GM12878 (cell line): ENCODE results near the gene LMO7. TPM values are rescaled to one million over a fixed set of nuclear protein-coding genes. Genes with fewer than 3 reads are reported as not detected.

Experiments
- ATAC-seq: fragments of 200-7000 bp; cut with Tn5 transposase; 3 replicates; pipeline ENCODE4 v1.9.1; 2020; ENCODE audit warnings: mild to moderate bottlenecking, moderate library complexity
- BruUV-seq: library from RNA; stranded (reverse); fragments of 400-500 nt; replicated peaks from 2 replicates; lab custom pipeline; 2021; lab: Mats Ljungman, UMichigan
- CTCF ChIA-PET: fragments of 300-600 bp; sonication (Branson Sonifier 250); formaldehyde crosslinking; extraction: SDS; loops from one replicate; lab custom pipeline; 2021; ENCODE audit warnings: inconsistent platforms; lab: Yijun Ruan, JAX
- POLR2A ChIA-PET: fragments of 350-600 bp; formaldehyde crosslinking; extraction: SDS; loops from one replicate; lab custom pipeline; 2021; ENCODE audit warnings: inconsistent platforms; lab: Charles Lee
- RAD21 ChIA-PET: fragments of 300-600 bp; sonication (Branson Sonifier 250); formaldehyde crosslinking; loops from one replicate; lab custom pipeline; 2023; ENCODE audit warnings: antibody characterized with exemption; ENCODE audit not compliant: unreplicated experiment; lab: Charles Lee
- SMC1A ChIA-PET: fragments of 300-600 bp; sonication (Branson Sonifier 250); formaldehyde crosslinking; loops from one replicate; lab custom pipeline; 2023; ENCODE audit not compliant: unreplicated experiment, uncharacterized antibody; lab: Charles Lee
- DNase-seq: peaks from one replicate; pipeline ENCODE4 v3.0.0-alpha.2; 2011; ENCODE audit warnings: low read depth, low spot score
- FAIRE-seq: peaks from 3 replicates; lab custom pipeline; 2011; peaks lifted over from hg19 to GRCh38; lab: Jason Lieb, UNC
- H2AFZ ChIP-seq: 2 replicates; pipeline ENCODE4 v1.6.0; 2011; ENCODE audit warnings: low read depth, low read length, control low read depth; ENCODE audit not compliant: control insufficient read depth
- H3K27ac ChIP-seq: 2 replicates; pipeline ENCODE4 v1.5.1; 2011; ENCODE audit warnings: control low read depth; ENCODE audit not compliant: control insufficient read depth, insufficient read depth
- H3K27me3 ChIP-seq, 2 experiments: replicated peaks in 1 of 2; 2 replicates each; pipeline versions ENCODE4 v1.6.0 to v1.6.1; 2011; ENCODE audit warnings: low read length in 1 of 2; ENCODE audit not compliant: control insufficient read depth in 2 of 2, insufficient read depth in 2 of 2
- H3K36me3 ChIP-seq, 2 experiments: 2 replicates each; pipeline ENCODE4 v1.5.1; 2011; ENCODE audit warnings: low read length in 1 of 2; ENCODE audit not compliant: control insufficient read depth in 2 of 2, insufficient read depth in 2 of 2
- H3K4me1 ChIP-seq: 2 replicates; pipeline ENCODE4 v1.6.1; 2011; ENCODE audit warnings: mild to moderate bottlenecking, low read length, moderate library complexity, mixed read lengths; ENCODE audit not compliant: control insufficient read depth, insufficient read depth
- H3K4me2 ChIP-seq: 2 replicates; pipeline ENCODE4 v1.6.0; 2011; ENCODE audit warnings: control low read depth; ENCODE audit not compliant: control insufficient read depth, insufficient read depth
- H3K4me3 ChIP-seq: fragments of 200-600 bp; sonication (generic); 2 replicates; pipeline ENCODE4 v1.5.1; 2016
- H3K79me2 ChIP-seq: 2 replicates; pipeline ENCODE4 v1.6.0; 2011; ENCODE audit warnings: low read length; ENCODE audit not compliant: control insufficient read depth, insufficient read depth
- H3K9ac ChIP-seq: 2 replicates; pipeline ENCODE4 v1.8.0; 2011; ENCODE audit warnings: low read length, control low read depth, mixed read lengths; ENCODE audit not compliant: control insufficient read depth, insufficient read depth
- H3K9me3 ChIP-seq: replicated peaks from 3 replicates; pipeline ENCODE4 v1.5.1; 2011; ENCODE audit warnings: mild to moderate bottlenecking, low read length; ENCODE audit not compliant: control insufficient read depth, insufficient read depth
- H4K20me1 ChIP-seq: 2 replicates; pipeline ENCODE4 v1.6.0; 2011; ENCODE audit not compliant: control insufficient read depth, insufficient read depth
- ATF2 ChIP-seq: IDR thresholded peaks from 2 replicates; pipeline ENCODE4 v1.6.1; 2012; ENCODE audit warnings: low read length, inconsistent platforms
- DPF2 ChIP-seq: fragments of 450-650 bp; IDR thresholded peaks from 2 replicates; pipeline ENCODE4 v1.6.1; 2017; ENCODE audit warnings: mild to moderate bottlenecking
- ESRRA ChIP-seq: IDR thresholded peaks from 2 replicates; pipeline ENCODE4 v1.6.1; 2012; ENCODE audit warnings: mild to moderate bottlenecking, low read length, improper control_type of control experiment
- ETV6 ChIP-seq, 2 experiments: fragments of 450-650 bp in 1 of 2; IDR thresholded peaks in 1 of 2; conservative IDR thresholded peaks in 1 of 2; 2 replicates each; pipeline ENCODE4 v1.6.1; 2014; ENCODE audit warnings: antibody characterized with exemption in 1 of 2, borderline replicate concordance in 1 of 2, low read depth in 1 of 2, mild to moderate bottlenecking in 1 of 2, moderate library complexity in 1 of 2
- NR2C1 ChIP-seq: fragments of 450-650 bp; IDR thresholded peaks from 2 replicates; pipeline ENCODE4 v1.6.1; 2017; ENCODE audit warnings: antibody characterized with exemption, mild to moderate bottlenecking, moderate library complexity
- PAX5 ChIP-seq: IDR thresholded peaks from 2 replicates; pipeline ENCODE4 v1.6.1; 2011; ENCODE audit warnings: low read depth, low read length, borderline replicate concordance
- PML ChIP-seq: IDR thresholded peaks from 2 replicates; pipeline ENCODE4 v1.6.1; 2012; ENCODE audit warnings: low read length, inconsistent platforms
- POLR2AphosphoS2 ChIP-seq: IDR thresholded peaks from 2 replicates; pipeline ENCODE4 v1.6.1; 2011; ENCODE audit warnings: low read depth, mild to moderate bottlenecking, low read length, improper control_type of control experiment, moderate library complexity
- STAT1 ChIP-seq: fragments of 450-650 bp; conservative IDR thresholded peaks from 2 replicates; pipeline ENCODE4 v1.6.1; 2014; ENCODE audit warnings: antibody characterized with exemption, mild to moderate bottlenecking
- WGBS: methylation state at CpG from one replicate; pipeline ENCODE4 v1.1.6; 2016; ENCODE audit warnings: low lambda C conversion rate; ENCODE audit not compliant: insufficient replicate concordance, insufficient coverage; ENCODE audit errors: missing lambda C conversion rate; 5-methylcytosine and 5-hydroxymethylcytosine counted together
- in situ Hi-C: fragments of 300-500 bp; cut with MboI; formaldehyde crosslinking; loops from 9 replicates; pipeline ENCODE4 v1.14.3; 2018; ENCODE audit warnings: mixed read lengths
- intact Hi-C: fragments of 100-400 bp; cut with micrococcal nuclease; formaldehyde crosslinking; loops from one replicate; pipeline ENCODE4 v1.14.2; 2022; ENCODE audit not compliant: unreplicated experiment
- polyA plus RNA-seq, 11 experiments: library from polyadenylated mRNA; depleted of rRNA in 4 of 11; unstranded in 6 of 11; stranded (reverse) in 5 of 11; fragments of >200 nt; fragmentation: Nextera tagmentation in 4 of 11; fragmentation: Illumina TruSeq in 1 of 11; extraction: Ambion mirVana in 4 of 11; extraction: Trizol in 1 of 11; gene quantifications; 1 replicate in 1 of 11; 2 replicates in 10 of 11; pipeline versions ENCODE4 v1.2.1 to v1.2.3, GENCODE V29; 2011 to 2016; ENCODE audit warnings: inconsistent platforms in 2 of 11, missing spikeins in 2 of 11, low read depth in 1 of 11
- total RNA-seq, 4 experiments: library from RNA; depleted of rRNA in 3 of 4; stranded (reverse); fragments of >200 nt in 3 of 4; fragmentation: Illumina TruSeq in 1 of 4; extraction: Trizol in 1 of 4; gene quantifications; 2 replicates each; pipeline versions ENCODE4 v1.2.1 to v1.2.3, GENCODE V29; 2013 to 2021
- TF ChIP-seq, protein P1 (sequence below): IDR thresholded peaks from 2 replicates; pipeline ENCODE4 v1.6.1; 2011; ENCODE audit warnings: low read depth, low read length, improper control_type of control experiment, borderline replicate concordance
- TF ChIP-seq, protein P2 (sequence below): fragments of 450-650 bp; IDR thresholded peaks from 2 replicates; pipeline ENCODE4 v1.6.1; 2017; ENCODE audit warnings: antibody characterized with exemption, mild to moderate bottlenecking, moderate library complexity
- TF ChIP-seq, protein P3 (sequence below): fragments of 150-350 bp; IDR thresholded peaks from 2 replicates; pipeline ENCODE4 v1.6.1; 2016; ENCODE audit warnings: low read depth, low read length

Gene LMO7
- total and polyA plus RNA-seq, 10 of the 15 experiments (the other 5 are each of a cell fraction or from before 2014, with no cell fraction given): 8.5 to 67.8 (median 36.8) TPM

DNA sequence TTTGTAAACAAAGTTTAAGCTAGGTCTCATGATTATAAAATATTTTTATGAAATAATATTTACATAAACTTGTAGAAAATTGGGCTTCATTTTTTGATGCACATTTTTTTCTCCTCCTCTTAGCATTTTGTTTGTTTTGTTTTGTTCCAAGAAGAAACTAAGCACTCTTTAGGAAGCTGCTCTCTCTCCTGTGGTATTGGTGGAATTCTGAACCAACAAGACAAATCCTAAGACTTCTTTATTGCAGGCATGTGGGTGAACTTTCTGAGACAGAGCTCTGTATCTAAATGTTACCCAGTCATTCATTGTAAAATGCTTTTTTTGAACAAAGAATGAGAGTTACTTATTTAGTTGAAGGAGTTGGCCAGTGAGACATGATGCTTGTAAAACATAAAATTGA is 39.3 kb downstream of the LMO7 start (continued):
- TF ChIP-seq, protein P1, sequence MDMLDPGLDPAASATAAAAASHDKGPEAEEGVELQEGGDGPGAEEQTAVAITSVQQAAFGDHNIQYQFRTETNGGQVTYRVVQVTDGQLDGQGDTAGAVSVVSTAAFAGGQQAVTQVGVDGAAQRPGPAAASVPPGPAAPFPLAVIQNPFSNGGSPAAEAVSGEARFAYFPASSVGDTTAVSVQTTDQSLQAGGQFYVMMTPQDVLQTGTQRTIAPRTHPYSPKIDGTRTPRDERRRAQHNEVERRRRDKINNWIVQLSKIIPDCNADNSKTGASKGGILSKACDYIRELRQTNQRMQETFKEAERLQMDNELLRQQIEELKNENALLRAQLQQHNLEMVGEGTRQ: no peak
- TF ChIP-seq, protein P2, sequence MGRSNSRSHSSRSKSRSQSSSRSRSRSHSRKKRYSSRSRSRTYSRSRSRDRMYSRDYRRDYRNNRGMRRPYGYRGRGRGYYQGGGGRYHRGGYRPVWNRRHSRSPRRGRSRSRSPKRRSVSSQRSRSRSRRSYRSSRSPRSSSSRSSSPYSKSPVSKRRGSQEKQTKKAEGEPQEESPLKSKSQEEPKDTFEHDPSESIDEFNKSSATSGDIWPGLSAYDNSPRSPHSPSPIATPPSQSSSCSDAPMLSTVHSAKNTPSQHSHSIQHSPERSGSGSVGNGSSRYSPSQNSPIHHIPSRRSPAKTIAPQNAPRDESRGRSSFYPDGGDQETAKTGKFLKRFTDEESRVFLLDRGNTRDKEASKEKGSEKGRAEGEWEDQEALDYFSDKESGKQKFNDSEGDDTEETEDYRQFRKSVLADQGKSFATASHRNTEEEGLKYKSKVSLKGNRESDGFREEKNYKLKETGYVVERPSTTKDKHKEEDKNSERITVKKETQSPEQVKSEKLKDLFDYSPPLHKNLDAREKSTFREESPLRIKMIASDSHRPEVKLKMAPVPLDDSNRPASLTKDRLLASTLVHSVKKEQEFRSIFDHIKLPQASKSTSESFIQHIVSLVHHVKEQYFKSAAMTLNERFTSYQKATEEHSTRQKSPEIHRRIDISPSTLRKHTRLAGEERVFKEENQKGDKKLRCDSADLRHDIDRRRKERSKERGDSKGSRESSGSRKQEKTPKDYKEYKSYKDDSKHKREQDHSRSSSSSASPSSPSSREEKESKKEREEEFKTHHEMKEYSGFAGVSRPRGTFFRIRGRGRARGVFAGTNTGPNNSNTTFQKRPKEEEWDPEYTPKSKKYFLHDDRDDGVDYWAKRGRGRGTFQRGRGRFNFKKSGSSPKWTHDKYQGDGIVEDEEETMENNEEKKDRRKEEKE: no peak
- TF ChIP-seq PAX5: no peak
- TF ChIP-seq POLR2AphosphoS2: no peak
- TF ChIP-seq STAT1: no peak
- no peak for TF ChIP-seq PML
- no peak for TF ChIP-seq NR2C1
- TF ChIP-seq ETV6 (conservative IDR thresholded peaks at IDR 0.05 in 1 of 2, IDR thresholded peaks at IDR 0.05 in 1 of 2; ENCODE audit: borderline replicate concordance in 1 of 2, low read depth in 1 of 2): no peak
- TF ChIP-seq DPF2: no peak

DNA sequence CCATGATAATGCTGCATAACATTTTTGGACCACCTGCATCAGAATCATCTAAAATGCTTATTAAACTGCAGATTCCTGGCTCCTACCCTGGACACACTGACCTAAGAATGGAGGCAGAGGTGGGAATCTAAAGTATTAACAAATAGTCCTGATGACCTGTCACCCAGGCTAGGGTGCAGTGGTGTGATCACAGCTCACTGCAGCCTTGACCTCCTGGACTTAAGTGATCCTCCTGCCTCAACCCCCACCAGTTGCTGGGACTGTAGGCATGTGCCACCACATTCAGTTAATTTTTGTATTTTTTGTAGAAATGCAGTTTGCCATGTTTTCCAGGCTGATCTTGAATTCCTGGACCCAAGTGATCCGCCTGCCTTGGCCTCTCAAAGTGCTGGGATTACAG is 43.3 kb downstream of the LMO7 start:
- 100% methylated on average over 1 of the region's 1 CpG for WGBS
- H3K9me3 ChIP-seq: no peaks in the 10 kb centered on the region
- H3K4me3 ChIP-seq: no peak overlapping the region
- ChIA-PET POLR2A (no interaction called here), RAD21 (interaction anchor here (0.6 to 1.1 kb wide), 2 partner anchors 32 to 358 kb away, joined by 3 to 4 read pairs; no protein-coding TSS in a partner anchor), CTCF (interaction anchor here (1.2 to 2.2 kb wide), 2 partner anchors 16 to 190 kb away, joined by 9 to 10 read pairs; no protein-coding TSS in a partner anchor), SMC1A (interaction anchor here (0.7 to 1.1 kb wide), 2 partner anchors 120 to 539 kb away, joined by 3 read pairs; no protein-coding TSS in a partner anchor)
- no peak overlapping the region for H2AFZ ChIP-seq
- H3K79me2 ChIP-seq: no peaks in the 10 kb centered on the region
- H3K4me2 ChIP-seq: no peak overlapping the region
- intact Hi-C loops (no loop called here), in situ Hi-C loops (no loop called here)
- FAIRE-seq: no peak
- no TSS peak for BruUV-seq
- H4K20me1 ChIP-seq: no peaks in the 10 kb centered on the region
- no peaks in the 10 kb centered on the region for H3K36me3 ChIP-seq
- DNase-seq: no peak
- no peak overlapping the region for H3K9ac ChIP-seq
- H3K4me1 ChIP-seq: no peaks in the 10 kb centered on the region
- no peak overlapping the region for H3K27ac ChIP-seq
- ATAC-seq: no peak
- no peaks in the 10 kb centered on the region for H3K27me3 ChIP-seq
- no peak for TF ChIP-seq ATF2
- TF ChIP-seq, protein P3, sequence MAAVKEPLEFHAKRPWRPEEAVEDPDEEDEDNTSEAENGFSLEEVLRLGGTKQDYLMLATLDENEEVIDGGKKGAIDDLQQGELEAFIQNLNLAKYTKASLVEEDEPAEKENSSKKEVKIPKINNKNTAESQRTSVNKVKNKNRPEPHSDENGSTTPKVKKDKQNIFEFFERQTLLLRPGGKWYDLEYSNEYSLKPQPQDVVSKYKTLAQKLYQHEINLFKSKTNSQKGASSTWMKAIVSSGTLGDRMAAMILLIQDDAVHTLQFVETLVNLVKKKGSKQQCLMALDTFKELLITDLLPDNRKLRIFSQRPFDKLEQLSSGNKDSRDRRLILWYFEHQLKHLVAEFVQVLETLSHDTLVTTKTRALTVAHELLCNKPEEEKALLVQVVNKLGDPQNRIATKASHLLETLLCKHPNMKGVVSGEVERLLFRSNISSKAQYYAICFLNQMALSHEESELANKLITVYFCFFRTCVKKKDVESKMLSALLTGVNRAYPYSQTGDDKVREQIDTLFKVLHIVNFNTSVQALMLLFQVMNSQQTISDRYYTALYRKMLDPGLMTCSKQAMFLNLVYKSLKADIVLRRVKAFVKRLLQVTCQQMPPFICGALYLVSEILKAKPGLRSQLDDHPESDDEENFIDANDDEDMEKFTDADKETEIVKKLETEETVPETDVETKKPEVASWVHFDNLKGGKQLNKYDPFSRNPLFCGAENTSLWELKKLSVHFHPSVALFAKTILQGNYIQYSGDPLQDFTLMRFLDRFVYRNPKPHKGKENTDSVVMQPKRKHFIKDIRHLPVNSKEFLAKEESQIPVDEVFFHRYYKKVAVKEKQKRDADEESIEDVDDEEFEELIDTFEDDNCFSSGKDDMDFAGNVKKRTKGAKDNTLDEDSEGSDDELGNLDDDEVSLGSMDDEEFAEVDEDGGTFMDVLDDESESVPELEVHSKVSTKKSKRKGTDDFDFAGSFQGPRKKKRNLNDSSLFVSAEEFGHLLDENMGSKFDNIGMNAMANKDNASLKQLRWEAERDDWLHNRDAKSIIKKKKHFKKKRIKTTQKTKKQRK: no peak
- TF ChIP-seq ESRRA: no peak
